Measurements from ENCODE around the gene MIR17HG. TPM values are rescaled to one million over a fixed set of nuclear protein-coding genes. Genes with fewer than 3 reads are reported as not detected.
A peak's percentile ranks its signal among the peaks of the same experiment; 100 is the strongest.
"Not testable (repeated sequence)": the region's sequence is repeated elsewhere in the genome, so short reads cannot be mapped to it uniquely, and the experiment has no call there.

MIR17HG gene
- total RNA-seq, 2 experiments from 2014 or later, result 8.1 to 9.9 TPM

GRCh38 chr13:91314888-91315287, 32.6 kb upstream of the MIR17HG start:
- Mint-ChIP-seq H3K4me3 (no peak overlapping the region), H3K27me3 (ENCODE audit: low read depth) (peaks cover 19% of the 10 kb centered on the region), H3K9me3 (ENCODE audit: insufficient read depth) (no peaks in the 10 kb centered on the region), H3K27ac (no peak overlapping the region), H3K36me3 (ENCODE audit: low read depth) (no peaks in the 10 kb centered on the region), H3K4me1 (ENCODE audit: low read depth) (peaks cover 17% of the 10 kb centered on the region)
- POLR2A ChIA-PET, result no interaction called here
- DNase-seq (no peak), ATAC-seq (no peak)
- CTCF ChIA-PET, result interaction anchor here (1.2 to 3.6 kb wide), 4 partner anchors 11 to 180 kb away, joined by 3 to 27 read pairs (median 13); no protein-coding TSS in a partner anchor

GRCh38 chr13:91318886-91319285, 28.6 kb upstream of the MIR17HG start:
- Mint-ChIP-seq H3K4me1 (ENCODE audit: low read depth) (peaks cover 16% of the 10 kb centered on the region), H3K9me3 (ENCODE audit: insufficient read depth) (no peaks in the 10 kb centered on the region), H3K27ac (no peak overlapping the region), H3K36me3 (ENCODE audit: low read depth) (no peaks in the 10 kb centered on the region), H3K4me3 (no peak overlapping the region), H3K27me3 (ENCODE audit: low read depth) (peaks cover 17% of the 10 kb centered on the region)
- ATAC-seq, result no peak
- DNase-seq, result no peak
- ChIA-PET CTCF (no interaction called here), POLR2A (no interaction called here)

GRCh38 chr13:91319996-91320395, 27.5 kb upstream of the MIR17HG start:
- H3K4me1 Mint-ChIP-seq (ENCODE audit: low read depth), result peaks cover 16% of the 10 kb centered on the region
- no peaks in the 10 kb centered on the region for H3K36me3 Mint-ChIP-seq (ENCODE audit: low read depth)
- H3K9me3 Mint-ChIP-seq (ENCODE audit: insufficient read depth), result no peaks in the 10 kb centered on the region
- ChIA-PET POLR2A (interaction anchor here (0.6 kb wide), 1 partner anchor 50 kb away, joined by 3 read pairs; no protein-coding TSS in a partner anchor), CTCF (no interaction called here)
- peaks cover 17% of the 10 kb centered on the region for H3K27me3 Mint-ChIP-seq (ENCODE audit: low read depth)
- DNase-seq (no peak), ATAC-seq (no peak)
- H3K4me3 Mint-ChIP-seq, result no peak overlapping the region
- no peak overlapping the region for H3K27ac Mint-ChIP-seq

- CTCF ChIA-PET; POLR2A ChIA-PET; H3K4me3 Mint-ChIP-seq; DNase-seq; ATAC-seq; H3K36me3 Mint-ChIP-seq (ENCODE audit: low read depth); H3K27ac Mint-ChIP-seq; H3K9me3 Mint-ChIP-seq (ENCODE audit: insufficient read depth): not testable (repeated sequence)
- Mint-ChIP-seq H3K27me3 (ENCODE audit: low read depth) (peaks cover 15% of the 10 kb centered on the region), H3K4me1 (ENCODE audit: low read depth) (peaks cover 16% of the 10 kb centered on the region)
Measured at GRCh38 chr13:91320990-91321389, 26.5 kb upstream of the MIR17HG start.

DNA sequence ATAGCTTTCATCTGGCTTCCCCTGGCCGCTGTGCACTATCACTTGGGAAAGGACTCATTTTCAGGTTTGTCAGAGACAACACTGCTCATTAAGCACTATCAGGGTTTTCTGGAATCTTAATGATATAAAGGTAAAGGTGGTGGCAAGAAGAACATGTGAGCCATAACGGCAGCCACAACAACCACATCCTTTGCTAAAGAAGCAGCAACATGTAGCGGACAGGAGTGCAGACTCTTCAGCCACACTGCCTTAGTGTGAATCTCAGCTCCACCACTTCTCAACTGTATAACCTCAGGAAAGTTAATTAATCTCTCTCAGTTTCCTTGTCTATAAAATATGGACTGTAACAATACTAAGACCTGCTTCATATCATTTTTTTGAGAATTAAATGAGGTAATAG, 24.1 kb upstream of the MIR17HG start:
- Mint-ChIP-seq H3K27ac (no peak overlapping the region), H3K4me3 (no peak overlapping the region), H3K9me3 (ENCODE audit: insufficient read depth) (no peaks in the 10 kb centered on the region), H3K4me1 (ENCODE audit: low read depth) (peaks cover 16% of the 10 kb centered on the region), H3K36me3 (ENCODE audit: low read depth) (no peaks in the 10 kb centered on the region), H3K27me3 (ENCODE audit: low read depth) (peaks cover 8% of the 10 kb centered on the region)
- POLR2A ChIA-PET, result no interaction called here
- CTCF ChIA-PET, result interaction anchor here (1.3 to 4.9 kb wide), 4 partner anchors 10 to 83 kb away, joined by 3 to 27 read pairs (median 4); no protein-coding TSS in a partner anchor
- peak; percentile 53 for ATAC-seq
- peak; percentile 47 for DNase-seq

DNA sequence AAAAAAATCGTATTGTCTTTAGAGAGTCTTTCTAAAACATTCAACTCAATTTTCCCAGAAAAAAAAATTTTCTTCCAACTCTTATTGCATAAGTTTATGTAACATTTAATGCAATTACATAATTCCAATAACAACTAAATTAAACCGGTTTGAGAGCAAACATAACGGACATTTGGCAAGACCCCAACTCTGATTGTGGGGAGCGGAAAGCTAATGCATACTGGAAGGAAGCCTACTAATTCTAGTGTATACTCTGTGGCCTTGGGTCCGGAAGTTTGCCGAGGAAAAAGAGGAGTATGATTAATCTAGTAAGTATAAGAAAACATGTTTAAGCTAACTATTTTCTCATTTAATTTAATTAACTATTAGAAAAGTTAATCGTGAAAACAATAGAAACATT, 21.3 kb upstream of the MIR17HG start:
- H3K9me3 Mint-ChIP-seq (ENCODE audit: insufficient read depth), result no peaks in the 10 kb centered on the region
- ATAC-seq (no peak), DNase-seq (no peak)
- peaks cover 20% of the 10 kb centered on the region for H3K4me1 Mint-ChIP-seq (ENCODE audit: low read depth)
- no peaks in the 10 kb centered on the region for H3K36me3 Mint-ChIP-seq (ENCODE audit: low read depth)
- no peak overlapping the region for H3K27ac Mint-ChIP-seq
- ChIA-PET CTCF (interaction anchor here (4.9 kb wide), 1 partner anchor 13 kb away, joined by 27 read pairs; no protein-coding TSS in a partner anchor), POLR2A (no interaction called here)
- no peak overlapping the region for H3K4me3 Mint-ChIP-seq
- H3K27me3 Mint-ChIP-seq (ENCODE audit: low read depth), result peaks cover 9% of the 10 kb centered on the region

- ChIA-PET CTCF (no interaction called here), POLR2A (interaction anchor here (0.6 kb wide), 1 partner anchor 360 kb away, joined by 3 read pairs; no protein-coding TSS in a partner anchor)
Measured at GRCh38 chr13:91328726-91329125, 18.8 kb upstream of the MIR17HG start.

GRCh38 chr13:91329733-91330132, 17.8 kb upstream of the MIR17HG start:
- no peaks in the 10 kb centered on the region for H3K9me3 Mint-ChIP-seq (ENCODE audit: insufficient read depth)
- no peaks in the 10 kb centered on the region for H3K36me3 Mint-ChIP-seq (ENCODE audit: low read depth)
- H3K4me3 Mint-ChIP-seq, result no peak overlapping the region
- peaks cover 16% of the 10 kb centered on the region for H3K4me1 Mint-ChIP-seq (ENCODE audit: low read depth)
- DNase-seq (no peak), ATAC-seq (no peak)
- H3K27me3 Mint-ChIP-seq (ENCODE audit: low read depth), result peaks cover 9% of the 10 kb centered on the region
- H3K27ac Mint-ChIP-seq, result no peak overlapping the region
- CTCF ChIA-PET, result no interaction called here
- POLR2A ChIA-PET, result no interaction called here

More at GRCh38 chr13:91328726-91329125, 18.8 kb upstream of the MIR17HG start:
- no peak for DNase-seq
- H3K9me3 Mint-ChIP-seq (ENCODE audit: insufficient read depth), result no peaks in the 10 kb centered on the region
- H3K27me3 Mint-ChIP-seq (ENCODE audit: low read depth), result peaks cover 9% of the 10 kb centered on the region
- no peak for ATAC-seq
- H3K4me1 Mint-ChIP-seq (ENCODE audit: low read depth), result peaks cover 17% of the 10 kb centered on the region
- no peaks in the 10 kb centered on the region for H3K36me3 Mint-ChIP-seq (ENCODE audit: low read depth)
- no peak overlapping the region for H3K4me3 Mint-ChIP-seq
- H3K27ac Mint-ChIP-seq, result no peak overlapping the region

DNA sequence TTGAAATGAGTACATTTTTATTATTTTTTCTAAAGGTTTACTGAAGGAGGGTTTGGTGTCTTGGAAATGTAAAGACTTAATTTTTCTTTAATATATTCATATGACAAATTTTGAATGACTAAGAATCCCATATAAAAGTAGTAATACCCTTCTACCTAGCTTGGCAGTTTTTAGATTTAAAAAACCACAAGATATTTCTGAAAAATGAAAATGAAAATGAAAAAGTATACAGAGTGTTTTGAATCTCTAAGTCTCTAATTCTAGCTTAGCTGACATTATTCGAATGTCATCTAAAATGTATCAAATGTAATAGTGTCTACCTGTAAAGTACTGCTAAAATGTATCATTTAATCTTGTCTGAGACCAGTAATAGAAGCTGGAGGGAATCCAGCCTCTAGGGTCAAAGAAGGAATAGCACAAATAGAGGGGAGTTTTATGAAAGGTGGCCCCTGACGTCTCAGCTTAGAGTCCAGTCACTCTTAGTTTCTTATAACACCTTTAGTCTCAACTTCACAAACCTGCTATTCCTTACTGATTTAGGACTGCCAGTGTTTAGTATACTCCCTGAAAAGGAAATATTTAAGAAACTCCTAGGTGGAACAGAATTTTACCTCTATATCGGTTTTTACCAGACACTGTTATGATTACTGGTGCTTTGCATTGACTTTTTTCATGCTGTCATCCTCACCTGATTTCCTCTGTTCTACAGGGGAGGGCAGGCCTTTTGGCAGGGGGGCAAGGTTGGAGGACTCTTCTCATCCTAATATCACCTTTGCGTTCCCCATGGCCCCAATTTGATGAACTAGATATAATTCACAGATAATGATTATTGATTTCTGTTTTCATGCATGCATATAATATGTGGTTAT, 16.2 kb upstream of the MIR17HG start:
- CTCF ChIA-PET, result interaction anchor here (0.7 to 1.4 kb wide), 3 partner anchors 16 to 50 kb away, joined by 3 to 5 read pairs (median 3); partner anchors contain the start of gene MIR17HG
- Mint-ChIP-seq H3K36me3 (ENCODE audit: low read depth) (no peaks in the 10 kb centered on the region), H3K4me1 (ENCODE audit: low read depth) (peaks cover 16% of the 10 kb centered on the region), H3K27me3 (ENCODE audit: low read depth) (peaks cover 9% of the 10 kb centered on the region), H3K9me3 (ENCODE audit: insufficient read depth) (no peaks in the 10 kb centered on the region), H3K27ac (peak overlapping the region; percentile 57), H3K4me3 (peak overlapping the region; percentile 43)
- POLR2A ChIA-PET, result interaction anchor here (1.1 kb wide), 1 partner anchor 15 kb away, joined by 4 read pairs; no protein-coding TSS in a partner anchor
- ATAC-seq, result peak; percentile 27
- no peak for DNase-seq

DNA sequence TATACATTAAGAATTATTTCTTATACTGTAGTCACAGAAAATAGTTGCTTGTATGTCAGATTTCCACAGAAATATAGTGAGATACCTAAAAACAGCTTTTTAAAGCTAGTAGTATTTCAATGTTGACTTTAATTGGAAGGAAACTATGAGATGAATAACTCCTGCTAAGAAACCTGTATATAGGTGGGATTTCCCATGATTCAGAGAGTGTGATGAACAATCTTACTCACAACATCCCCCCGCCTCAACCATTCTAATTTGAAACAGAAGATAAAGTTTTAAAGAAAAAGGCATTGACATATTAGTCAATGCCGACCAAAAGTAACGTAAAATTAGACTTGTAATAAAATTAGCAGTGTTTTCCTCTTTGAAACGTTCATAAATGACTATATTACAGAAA, 1.4 kb upstream of the MIR17HG start:
- no peak overlapping the region for H3K27ac Mint-ChIP-seq
- DNase-seq, result no peak
- POLR2A ChIA-PET, result interaction anchor here (0.8 to 1.2 kb wide), 3 partner anchors 15 to 53 kb away, joined by 3 to 4 read pairs (median 3); no protein-coding TSS in a partner anchor

GRCh38 chr13:91346850-91347201, 661 bp upstream of the MIR17HG start:
- peaks cover 29% of the 10 kb centered on the region for H3K36me3 Mint-ChIP-seq (ENCODE audit: low read depth)
- peak overlapping the region; percentile 93 for H3K27ac Mint-ChIP-seq
- H3K9me3 Mint-ChIP-seq (ENCODE audit: insufficient read depth), result no peaks in the 10 kb centered on the region
- DNase-seq (peak; percentile 73), ATAC-seq (peak; percentile 23)
- peak overlapping the region; percentile 85 for H3K4me3 Mint-ChIP-seq
- H3K27me3 Mint-ChIP-seq (ENCODE audit: low read depth), result no peaks in the 10 kb centered on the region
- H3K4me1 Mint-ChIP-seq (ENCODE audit: low read depth), result peaks cover 42% of the 10 kb centered on the region
- POLR2A ChIA-PET, result interaction anchor here (0.8 to 1.3 kb wide), 4 partner anchors 16 to 52 kb away, joined by 3 to 4 read pairs (median 3); no protein-coding TSS in a partner anchor
- CTCF ChIA-PET, result interaction anchor here (1.1 to 2.2 kb wide), 5 partner anchors 10 to 39 kb away, joined by 3 to 17 read pairs (median 5); no protein-coding TSS in a partner anchor

More for the DNA sequence above, 1.4 kb upstream of the MIR17HG start:
- CTCF ChIA-PET, result interaction anchor here (1.1 to 2.2 kb wide), 4 partner anchors 15 to 38 kb away, joined by 4 to 17 read pairs (median 6); no protein-coding TSS in a partner anchor
- Mint-ChIP-seq H3K4me1 (ENCODE audit: low read depth) (peaks cover 34% of the 10 kb centered on the region), H3K36me3 (ENCODE audit: low read depth) (peaks cover 21% of the 10 kb centered on the region), H3K27me3 (ENCODE audit: low read depth) (no peaks in the 10 kb centered on the region), H3K9me3 (ENCODE audit: insufficient read depth) (no peaks in the 10 kb centered on the region), H3K4me3 (no peak overlapping the region)
- no peak for ATAC-seq
